Stimulated activated CD4-positive, alpha-beta T cell treated with anti-CD3 and anti-CD28 coated beads, Interleukin-15, amount 100 ng/mL, for 1 hour (primary cell): ENCODE measurements around the gene KCNMA1.
"Not testable (repeated sequence)": the region's sequence is repeated elsewhere in the genome, so short reads cannot be mapped to it uniquely, and the experiment has no call there.

Experiments
- DNase-seq, 2 donors: peaks; one replicate each; pipeline ENCODE4 v3.0.0-alpha.2; 2020; ENCODE audit warnings: low read depth in 1 of 2, low spot score in 1 of 2

KCNMA1 gene

DNA sequence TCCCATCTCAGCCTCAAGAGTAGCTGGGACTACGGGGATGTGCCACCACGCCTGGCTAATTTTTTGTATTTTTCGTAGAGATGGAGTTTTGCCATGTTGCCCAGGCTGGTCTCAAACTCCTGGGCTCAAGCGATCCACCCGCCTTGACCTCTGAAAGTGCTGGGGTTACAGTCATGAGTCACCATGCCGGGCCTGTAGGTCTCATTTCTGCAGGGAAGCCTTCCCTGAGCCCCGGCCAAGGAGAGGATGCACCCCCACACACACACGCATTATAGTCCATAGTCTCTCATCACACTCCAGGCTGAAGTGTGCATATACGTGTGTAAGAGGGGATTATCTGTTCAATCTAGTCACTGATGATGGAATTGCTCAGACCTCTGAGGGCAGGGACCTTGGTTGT is 29.3 kb downstream of the KCNMA1 start:
- no peak for DNase-seq

DNA sequence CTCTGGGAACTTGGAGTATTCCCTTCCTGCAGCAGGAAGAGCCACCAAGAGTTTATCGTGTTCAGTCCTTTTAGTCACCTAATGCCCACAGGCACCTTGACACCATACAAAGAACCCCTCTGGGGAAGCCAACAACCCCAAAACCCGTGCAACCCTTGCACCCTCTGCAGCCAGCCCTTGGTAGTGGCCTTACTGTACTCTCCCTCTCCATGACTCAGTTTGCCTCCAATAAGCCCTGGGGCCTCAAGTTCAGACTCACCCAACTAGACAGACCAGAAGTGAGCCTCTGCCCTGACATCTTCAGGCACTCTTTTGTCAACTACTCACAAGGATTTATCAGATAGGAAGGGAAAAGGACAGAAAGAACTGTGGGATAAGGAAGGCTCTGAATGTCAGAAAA is 30.9 kb downstream of the KCNMA1 start:
- no peak for DNase-seq

DNA sequence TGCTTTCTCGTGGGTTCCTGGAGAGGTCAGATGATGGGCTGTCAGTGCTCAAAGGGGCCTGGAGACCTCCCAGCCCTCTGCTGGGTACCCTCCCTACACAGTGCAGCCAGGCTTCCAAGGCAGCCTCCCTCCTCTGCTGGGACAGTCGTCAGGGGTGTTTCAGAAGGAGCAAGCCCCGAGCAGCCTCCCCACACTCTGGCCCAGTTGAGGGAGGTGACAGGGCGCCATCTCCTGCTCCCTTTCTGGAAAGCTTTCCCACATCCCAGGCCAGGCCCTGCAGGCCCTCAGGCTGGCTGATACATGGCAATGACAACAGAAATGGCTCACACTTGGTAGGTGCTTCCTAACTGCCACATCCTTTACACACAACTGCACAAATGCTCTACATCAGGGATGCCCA is 32.1 kb downstream of the KCNMA1 start:
- DNase-seq: no peak

DNA sequence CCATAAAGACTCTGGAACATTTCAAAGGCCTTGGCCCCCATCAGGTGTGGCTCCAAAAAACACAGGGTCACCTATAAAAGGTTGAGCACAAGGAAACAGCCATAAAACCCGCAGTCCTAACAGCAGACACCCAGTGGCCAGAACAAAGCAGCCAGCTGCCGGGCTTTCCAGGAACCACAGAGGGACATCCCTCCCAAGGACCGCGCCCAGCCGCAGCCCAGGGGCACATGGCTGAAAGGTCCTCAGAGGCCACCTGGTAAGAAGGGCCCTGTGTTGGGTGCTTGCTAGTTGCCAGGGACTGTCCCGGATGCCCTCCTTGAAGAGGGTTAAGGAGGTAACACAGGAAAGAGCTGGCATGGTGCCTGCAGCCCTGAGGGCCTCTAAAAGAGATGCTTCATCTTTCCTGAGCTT is 32.7 kb downstream of the KCNMA1 start:
- no peak for DNase-seq

DNA sequence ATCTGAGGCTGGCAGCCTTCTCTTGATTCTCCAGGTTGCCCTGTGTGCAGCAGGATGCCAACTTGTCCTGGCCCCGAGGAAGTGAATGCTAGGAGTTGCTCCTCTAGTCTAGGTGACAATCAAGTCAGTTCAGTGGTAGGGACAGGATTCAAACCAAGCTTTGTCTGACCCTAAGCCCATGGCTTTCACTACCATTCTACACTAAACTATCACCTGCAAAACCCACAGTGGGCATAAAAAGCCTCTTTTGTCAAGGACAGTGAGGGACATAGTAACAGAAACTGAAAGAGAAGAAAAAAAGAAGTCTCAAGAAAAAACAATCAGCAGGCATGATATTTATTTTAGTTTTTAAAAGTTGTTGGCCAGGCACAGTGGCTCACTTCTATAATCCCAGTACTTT is 33.5 kb downstream of the KCNMA1 start:
- DNase-seq: no peak

DNA sequence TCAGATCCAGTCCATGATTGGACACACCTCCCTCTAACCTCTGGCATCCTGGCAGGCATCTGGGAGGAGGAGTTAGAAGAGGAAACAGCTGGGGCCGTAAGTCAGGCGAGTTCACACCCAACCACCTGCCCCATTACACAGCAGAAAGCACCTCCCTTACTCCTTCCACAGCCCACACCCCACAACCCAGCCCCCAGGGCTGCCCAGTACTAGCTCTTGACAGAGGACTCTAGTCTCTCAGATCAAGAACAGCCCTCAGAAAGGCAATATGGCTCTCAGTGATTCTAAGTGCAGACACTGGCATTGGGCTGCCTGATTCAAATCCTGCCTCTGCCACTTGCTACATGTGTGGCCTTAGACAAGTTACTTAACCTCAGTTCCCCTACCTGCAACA is 34.1 kb downstream of the KCNMA1 start:
- DNase-seq: no peak

DNA sequence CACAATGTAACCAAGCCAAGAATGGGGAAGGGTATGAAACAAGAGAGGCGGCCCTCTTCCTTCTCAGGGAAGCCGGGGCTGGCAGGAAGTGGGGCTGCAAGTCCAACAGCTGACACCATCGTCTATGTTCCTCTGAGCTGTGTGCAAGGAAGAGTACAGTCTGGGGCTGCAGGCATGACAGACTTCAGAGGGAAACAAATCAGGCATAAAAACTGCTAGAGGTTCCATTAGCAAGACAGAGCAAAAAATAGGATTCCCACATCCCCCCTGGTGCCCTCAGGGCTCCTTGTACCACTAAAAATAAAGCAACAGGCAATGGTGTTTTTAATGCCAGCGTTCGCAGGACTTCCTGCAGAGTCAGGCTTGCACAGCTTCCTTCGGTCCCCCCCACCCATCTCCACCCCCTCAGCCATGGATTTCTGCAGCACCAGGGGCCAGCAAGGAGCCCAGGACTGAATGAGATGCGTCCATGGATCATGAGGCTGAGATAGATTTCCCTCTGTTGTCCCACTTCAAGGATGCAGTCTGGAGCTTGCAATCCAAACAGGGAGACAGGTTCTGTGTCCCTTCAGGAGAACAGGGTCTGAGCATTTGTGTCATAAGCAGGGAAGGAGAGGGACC is 34.6 kb downstream of the KCNMA1 start:
- no peak for DNase-seq

DNA sequence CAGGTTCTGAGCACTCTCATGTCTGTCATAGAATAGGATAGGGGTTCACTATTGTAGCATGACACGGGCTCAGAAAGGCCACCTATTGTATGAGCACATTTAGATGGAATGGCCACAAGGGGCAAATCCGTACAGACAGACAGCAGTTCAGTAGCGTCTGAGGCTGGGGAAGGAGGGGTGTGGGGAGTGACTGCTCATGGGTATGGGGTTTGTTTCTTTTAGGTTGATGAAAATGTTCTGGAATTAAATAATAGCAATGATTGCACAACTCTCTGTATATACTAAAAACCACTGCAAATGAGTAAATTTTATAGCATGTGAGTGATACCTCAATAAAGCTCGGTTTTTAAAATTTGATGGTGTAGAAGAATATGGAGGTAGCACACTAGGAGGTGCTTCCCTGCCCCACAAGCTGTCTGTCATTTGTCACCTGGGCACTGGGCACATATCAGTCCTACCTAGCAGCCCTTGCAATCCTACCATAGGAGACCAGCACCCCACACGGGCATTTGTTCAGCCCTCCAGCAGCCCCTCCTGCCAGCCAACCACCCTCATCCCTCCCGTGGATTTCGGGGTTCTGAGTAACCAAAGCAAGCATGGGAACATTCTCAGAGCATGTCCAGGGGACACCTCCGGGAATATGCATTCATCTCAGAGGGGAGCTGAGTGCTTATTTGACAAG is 35.2 kb downstream of the KCNMA1 start:
- no peak for DNase-seq

DNA sequence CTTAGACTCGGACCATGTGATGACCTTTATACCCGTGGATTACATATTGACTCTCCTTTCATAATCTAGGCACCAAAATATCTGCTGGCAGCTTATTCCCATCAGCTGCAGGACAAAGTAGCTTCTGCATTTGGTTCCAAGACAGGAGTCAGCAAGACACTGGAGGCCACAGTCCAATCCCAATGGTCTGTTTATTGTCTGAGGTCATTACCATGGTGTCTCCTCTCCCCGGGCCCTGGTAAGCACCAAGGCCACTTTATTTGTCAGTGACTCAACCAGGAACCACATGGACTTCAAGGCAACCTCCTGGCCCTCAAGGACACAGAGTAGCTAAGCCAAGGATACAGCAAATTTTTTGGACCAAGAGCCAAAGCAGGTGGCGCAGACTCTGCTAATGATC is 36.1 kb downstream of the KCNMA1 start:
- DNase-seq: no peak

DNA sequence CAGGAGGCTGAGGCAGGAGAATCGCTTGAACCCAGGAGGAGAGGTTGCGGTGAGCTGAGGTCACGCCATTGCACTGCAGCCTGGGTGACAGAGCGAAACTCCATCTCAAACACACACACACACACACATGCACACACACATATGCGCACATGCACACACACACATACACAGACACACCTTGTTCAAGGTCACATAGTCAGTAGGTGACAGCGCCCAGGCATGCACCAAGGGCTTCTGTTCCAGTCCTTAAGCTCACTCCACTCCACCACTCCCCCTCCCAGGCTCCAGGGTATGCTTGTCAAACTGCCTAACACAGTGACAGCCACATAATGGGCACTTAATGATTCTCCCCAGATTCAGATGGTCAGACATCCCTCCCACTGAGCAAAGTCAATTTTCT is 37.0 kb downstream of the KCNMA1 start:
- no peak for DNase-seq

DNA sequence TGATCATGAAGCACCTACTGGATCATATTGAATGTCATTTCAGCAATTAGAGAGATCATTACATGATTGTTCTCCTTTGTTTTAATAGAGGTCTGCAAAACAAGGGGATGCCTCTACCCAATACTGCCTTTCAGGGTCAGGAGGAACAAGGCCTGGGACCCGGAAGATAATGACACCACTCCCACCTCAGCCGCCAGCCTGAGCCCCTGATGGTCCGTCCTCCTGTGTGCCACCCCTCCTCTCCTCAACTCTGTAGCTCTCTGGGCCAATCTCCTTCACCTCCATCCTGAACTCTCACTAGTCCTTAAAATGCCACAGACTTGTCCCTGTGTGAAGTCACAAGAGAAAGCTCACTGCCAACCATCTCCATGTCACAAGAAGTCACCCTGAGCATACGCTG is 38.0 kb downstream of the KCNMA1 start:
- no peak for DNase-seq

DNA sequence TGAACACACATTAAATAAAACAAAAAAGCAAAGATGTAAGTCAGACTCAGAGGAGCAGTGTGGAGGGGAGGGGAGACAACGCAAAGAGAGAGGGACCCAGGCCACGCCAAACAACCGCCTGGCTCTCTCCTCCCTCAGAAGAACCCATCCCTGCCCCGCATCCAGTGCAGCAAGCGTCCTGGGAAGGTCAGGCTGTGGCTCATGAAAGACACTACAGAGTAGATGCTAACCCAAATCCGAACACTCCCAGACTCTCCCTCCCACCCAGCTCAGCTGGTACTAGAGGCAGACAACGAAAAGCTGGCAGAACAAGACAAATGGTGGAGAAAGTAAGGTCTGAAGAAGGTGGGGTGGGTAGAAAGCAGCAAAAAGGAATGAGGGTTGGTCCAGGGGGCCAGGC is 39.0 kb downstream of the KCNMA1 start:
- no peak for DNase-seq

DNA sequence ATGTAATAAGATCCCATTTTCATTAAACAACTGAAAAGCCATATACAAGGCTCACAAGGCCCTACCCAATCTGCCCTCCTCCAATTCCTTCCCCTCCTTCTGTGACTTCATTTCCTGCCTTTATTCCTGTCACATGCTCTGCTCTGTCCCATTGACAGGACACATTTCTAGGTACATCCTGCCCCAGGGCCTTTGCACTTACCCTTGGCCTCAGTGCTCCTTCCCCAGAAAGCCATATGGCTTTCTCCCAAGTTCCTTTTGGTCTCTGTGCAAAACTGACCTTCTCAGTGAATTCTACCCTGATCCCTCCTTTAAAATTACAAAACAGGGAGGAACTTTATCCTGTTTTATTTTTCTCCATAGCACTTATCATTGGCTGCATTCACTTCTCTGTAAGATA is 40.0 kb downstream of the KCNMA1 start:
- no peak for DNase-seq

DNA sequence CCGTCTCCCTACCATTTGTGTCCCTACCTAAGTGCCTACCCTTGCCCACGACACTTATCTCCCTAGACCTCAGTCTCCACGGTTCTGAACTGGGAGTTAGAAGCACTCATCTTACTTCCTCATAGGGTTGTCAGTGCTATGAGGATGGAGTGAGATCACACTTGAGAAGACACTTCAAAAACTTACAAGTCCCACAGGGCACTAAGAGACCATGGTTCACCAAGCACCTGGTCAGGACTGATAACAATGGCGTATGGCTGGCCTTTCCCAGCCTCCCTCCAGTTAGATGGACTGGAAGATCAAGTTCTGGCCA is 43.2 kb downstream of the KCNMA1 start:
- no peak for DNase-seq

DNA sequence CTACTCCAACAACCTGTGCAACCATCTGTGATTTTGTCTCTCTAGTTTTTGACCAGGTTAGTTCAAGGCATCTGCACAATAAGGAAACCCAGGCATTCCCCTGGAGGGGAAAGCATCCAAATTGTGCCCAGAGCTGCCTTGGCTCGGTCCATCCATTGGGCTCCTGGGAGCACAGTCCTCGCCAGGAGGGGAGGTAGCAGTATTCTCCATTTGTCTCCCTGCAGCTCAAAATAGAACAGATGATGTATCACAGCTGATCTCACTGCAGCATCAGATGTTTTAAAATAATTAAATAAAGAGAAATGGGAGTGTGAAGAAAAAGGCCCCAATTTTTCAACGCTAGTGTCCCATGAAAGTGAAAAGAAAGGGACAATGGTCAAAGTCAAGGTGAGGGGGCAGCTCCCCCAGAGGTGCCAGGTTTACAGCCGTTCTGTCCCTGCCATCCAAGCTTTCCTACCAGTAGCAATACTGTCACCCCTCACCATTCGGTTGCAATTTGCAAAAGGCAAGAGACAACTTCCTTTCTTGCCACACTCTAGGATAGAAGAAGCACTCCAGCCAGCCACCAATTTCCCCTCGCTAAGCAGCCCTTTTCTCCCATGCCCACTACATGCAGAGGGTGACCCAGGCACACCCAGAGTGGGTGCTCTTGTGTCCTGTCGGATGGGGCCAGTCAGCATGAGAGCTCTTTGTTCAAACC is 43.7 kb downstream of the KCNMA1 start:
- no peak for DNase-seq

DNA sequence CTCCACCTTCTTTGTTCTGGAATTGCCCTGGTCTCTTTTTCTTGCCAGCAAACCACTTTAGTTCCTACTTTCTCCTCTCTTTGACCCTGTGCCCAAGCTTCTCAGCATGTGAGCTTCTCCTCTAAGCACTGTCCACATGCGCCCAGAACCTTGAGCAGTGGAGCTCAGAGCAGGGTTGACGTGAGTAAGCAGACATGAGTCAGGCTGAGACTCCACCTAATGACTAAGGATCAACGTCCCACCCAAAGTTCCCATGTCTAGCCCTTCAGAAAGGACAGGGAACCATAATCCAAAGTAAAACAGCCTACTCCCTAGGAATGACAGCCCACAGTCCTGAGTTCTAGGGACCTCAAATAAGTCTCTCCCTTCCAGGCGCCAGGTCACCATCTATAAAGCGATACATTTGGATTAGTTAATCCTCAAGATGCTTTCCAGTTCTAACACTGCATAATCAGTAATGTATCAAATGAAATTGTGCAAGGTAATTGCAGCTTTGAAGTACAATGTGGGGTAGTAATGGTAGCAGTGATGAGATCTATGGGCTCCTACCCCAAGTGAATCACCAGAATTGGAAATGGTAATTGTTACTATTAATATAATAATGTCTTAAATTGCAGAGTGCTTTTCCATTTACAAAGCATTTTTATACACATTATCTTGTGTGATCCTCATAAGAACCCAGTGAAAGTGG is 44.5 kb downstream of the KCNMA1 start:
- DNase-seq: no peak

DNA sequence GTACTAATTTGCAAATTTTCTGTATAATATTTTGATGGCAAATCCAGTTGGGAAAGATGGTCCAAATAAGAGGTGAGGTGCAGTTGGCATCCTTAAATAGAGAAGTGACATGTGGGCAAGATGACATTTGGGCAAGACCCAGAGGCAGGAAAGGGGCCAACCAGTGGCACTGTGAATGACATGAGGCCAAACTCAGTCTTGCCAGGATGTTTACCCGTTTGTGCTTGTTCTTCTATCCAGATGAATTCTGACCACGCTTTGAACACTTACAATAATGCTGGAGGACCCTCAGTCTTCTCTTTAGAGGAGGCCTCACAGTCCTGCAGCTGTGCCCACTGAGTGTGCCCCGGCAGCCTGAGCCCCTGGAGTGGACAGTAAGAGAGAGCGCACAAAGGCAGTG is 45.1 kb downstream of the KCNMA1 start:
- no peak for DNase-seq

DNA sequence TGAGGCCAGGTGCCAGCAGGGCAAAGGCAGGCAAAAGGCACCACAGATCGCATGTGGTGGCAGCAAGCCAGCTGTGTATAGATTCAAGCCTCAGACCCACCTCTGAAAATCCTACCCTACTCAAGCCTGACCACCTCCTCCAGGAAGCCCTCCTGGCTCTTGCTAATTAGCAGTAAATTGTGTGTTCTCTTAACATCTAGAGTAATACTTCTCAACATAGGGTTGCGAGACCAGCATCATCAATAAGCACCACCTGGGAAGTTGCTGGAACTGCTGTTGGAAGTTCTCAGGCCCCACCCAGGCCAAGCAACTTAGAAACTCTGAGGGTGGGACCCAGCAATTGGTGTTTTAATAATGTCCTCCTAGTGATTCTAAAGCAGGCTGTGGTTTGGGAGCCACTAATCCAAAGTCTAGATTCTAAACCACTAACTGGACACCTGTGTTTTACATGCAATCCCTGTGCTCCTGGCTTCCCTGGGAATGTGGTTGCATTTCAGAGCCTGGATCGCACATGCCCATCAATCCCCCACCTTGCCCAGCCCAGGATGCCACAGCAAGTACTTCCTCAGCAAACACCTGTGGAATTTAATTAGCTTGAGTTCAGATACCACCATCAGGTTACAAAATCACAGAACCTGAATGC is 46.2 kb downstream of the KCNMA1 start:
- DNase-seq: no peak

DNA sequence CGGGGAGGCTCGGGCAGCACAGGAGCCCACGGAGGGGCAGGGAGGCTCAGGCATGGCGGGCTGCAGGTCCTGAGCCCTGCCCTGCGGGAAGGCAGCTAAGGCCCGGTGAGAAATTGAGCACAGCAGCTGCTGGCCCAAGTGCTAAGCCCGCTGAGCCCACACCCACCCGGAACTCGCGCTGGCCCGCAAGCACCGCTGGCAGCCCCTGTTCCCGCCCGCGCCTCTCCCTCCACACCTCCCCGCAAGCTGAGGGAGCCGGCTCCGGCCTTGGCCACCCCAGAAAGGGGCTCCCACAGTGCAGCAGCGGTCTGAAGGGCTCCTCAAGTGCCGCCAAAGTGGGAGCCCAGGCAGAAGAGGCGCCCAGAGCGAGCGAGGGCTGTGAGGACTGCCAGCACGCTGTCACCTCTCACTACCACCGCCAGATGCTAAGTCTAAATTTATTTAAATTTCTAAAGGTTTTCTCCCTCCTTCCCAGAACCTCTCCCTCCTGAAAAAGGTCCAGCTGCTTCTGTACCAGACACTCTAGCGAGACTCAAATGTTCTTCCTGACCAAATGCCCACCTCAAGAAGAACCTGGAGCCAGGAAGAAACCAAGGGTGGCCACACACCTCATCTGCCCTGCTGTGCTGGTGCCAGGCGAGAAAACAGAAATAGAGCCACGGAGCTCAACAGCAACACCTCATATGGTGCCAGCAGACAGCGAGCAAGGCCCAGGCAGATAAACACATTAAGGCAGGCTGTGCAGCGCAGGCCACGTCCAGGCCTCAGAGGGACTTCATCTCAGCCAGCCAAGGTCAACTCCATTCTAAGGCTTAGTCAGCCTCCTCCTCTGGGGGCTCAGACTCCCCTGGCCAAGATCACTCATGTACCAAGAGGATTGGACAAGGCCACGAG is 47.0 kb downstream of the KCNMA1 start:
- DNase-seq: no peak

DNA sequence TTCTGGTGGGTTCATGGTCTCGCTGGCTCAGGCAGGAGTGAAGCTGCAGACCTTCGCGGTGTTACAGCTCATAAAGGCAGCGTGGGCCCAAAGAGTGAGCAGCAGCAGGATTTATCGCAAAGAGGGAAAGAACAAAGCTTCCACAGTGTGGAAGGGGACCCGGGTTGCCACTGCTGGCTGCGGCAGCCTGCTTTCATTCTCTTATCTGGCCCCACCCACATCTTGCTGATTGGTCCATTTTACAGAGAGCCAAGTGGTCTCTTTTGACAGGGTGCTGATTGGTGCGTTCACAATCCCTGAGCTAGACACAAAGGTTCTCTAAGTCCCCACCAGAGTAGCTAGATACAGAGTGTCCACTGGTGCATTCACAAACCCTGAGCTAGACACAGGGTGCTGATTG is 47.9 kb downstream of the KCNMA1 start:
- not testable (repeated sequence) for DNase-seq

DNA sequence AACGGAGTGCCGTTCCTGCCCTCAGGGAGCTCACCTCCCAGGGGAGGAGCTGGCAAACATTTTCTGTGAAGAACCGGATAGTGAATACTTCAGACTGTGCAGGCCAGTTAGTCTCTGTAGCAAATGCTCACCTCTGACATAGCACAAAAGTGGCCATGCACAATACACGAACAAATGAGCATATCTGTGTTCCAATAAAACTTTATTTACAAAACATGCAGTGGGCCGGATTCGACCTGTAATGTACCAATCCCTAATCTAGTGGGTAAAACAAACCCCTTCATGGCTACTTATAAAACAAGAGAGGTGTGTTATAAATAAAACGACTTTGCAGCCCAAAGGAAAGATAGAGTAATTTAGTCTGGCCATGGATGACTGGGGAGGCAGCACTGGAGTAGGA is 48.7 kb downstream of the KCNMA1 start:
- no peak for DNase-seq
